Kidney glomerular epithelial cell (primary cell): ENCODE measurements around the gene OSM.

ENCODE experiments used
- DNase-seq: peaks from one replicate; lab custom pipeline; 2025; lab: John Stamatoyannopoulos, UW

OSM gene

DNA sequence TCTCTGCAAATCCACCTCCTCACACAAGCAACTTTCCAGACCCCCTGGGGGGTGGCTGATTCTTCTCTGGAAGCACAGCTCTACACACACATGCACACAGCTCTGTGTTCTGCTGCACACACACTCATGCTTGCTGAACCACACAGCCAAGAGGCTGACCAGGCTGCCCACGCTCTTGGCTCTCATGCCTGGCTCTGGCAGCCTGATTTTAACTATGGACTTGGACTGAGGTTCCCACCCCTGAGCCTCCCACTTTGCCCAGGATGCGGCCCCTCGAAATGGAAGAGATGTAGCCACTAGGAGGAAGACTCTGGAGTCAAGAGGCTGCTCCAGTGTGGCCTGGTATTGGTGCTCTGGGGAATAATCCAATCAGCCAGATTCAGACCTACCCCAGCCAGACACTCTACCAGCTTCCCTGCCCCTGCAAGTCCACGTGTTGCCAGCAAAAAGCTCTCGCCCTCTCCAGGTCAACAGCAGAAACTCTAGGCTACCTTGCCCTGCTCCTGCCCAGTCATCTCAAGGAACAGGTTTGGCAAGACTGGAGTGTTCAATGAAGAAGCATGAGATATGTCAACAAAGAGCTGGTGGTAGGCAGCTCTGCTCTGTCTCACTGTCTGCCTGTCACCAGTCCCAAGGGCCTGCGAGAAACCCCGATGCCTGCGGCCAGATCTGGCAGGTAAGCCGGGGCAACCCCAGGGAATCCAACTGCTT lies 31.5 kb upstream of the OSM start:
- DNase-seq: no peak

DNA sequence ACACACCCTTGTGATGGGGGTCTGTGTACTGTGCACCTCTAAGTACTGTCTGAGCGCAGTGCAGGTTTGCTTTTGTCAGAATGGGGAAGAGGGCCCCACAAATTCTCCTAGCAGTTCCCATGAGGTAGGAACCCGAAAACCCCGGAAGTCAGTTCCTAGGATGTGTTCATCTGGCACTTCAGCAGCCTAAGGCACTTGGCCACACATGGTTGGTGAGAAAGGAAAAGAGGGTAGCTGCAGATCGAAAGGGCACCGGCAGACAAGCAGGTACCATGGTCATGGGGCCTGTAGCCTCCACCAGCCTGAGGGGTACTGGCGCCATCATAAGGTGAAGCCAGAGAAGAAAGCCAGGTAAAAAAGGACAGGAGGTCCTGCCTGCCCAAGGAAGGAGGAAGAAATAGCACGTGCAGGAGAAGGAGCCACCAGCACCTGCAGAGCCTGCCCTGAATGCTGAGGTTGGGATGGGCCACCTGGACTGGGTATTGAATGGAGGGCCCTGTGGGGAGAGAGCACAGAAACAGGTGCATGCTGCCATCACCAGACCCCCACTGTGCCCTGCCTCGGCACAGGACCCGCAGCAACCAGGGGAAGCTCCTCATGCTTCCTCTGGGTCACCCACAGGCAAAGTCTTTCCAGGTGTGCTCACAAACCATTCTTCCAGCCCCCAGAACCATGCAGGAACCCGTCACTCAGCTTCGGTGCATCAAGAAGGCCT lies 30.8 kb upstream of the OSM start:
- DNase-seq: no peak

DNA sequence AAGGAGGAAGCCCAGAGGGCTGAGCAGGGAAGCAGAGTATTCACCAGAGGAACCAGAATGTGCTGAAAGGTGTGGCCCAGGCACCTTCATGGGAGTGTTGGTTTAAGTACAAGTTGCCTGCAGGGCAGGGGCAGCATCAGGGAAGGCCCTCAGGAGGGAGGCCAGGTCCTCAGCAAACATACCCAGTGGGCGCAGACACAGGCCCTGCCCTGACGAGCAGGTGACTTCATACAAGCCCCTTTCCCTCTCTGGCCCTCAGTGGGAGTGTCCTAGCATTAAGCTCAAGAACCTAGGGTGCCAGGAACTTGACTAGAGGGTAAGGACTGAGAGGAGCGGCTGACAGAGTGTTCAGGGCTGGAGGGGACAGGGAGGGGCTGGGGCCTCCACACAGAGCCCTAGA lies 30.2 kb upstream of the OSM start:
- no peak for DNase-seq

DNA sequence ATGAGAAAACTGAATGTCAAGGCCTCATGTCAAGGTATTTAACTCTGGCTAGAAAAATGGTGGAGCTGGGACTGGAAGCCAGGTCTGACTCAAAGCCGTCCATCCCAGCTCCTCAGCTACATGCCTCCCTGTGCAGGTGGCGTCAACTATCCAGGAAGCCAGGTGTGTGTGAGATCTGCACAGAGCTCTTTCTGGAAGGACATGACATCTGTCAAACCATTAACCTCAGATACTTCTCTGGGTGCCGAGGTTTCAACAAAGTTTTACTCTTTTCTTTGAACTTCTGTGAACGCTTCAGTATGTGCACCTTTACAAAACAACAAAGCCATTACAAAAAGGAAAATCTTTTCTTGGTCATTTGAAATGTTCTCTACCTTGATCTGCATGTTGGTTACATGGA lies 29.7 kb upstream of the OSM start:
- DNase-seq: no peak

DNA sequence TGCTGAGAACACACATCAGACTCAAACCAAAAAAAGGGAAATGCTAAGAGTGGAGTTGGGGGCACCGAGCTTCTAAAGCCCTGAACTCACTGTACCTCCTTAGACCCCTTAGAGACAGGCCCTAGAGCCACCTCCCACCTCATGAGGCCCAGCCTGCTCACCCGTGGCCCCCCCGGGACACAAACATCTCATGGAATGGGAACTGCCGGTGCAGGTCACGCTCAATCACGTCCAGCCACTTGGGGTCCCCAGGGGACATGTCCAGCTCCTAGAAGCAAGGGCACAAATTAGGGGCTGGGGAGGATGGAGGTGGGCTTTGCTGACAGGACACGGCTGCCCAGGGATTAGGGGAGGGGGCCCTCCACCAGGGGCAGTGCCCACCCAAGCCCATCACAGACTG lies 28.9 kb upstream of the OSM start:
- no peak for DNase-seq

DNA sequence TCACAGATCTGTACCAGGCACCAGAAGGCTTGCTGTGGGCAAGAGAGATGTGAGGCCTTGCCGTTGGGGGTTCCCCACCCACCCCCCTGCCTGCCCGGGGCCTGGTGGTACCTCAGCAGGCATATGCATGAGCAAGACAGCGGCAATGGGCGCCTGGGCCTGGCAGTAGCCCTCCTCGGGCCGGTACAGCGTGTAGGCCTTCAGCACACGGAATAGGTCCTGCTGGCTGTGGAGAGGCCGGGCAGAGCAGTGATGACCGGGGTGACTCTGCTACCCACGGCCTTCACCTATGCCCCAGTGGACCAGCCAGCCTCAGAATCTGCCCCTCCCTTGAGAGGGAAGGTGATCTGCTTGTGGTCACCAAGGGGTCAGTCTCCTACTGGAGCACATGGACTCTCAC lies 28.2 kb upstream of the OSM start:
- DNase-seq: no peak

DNA sequence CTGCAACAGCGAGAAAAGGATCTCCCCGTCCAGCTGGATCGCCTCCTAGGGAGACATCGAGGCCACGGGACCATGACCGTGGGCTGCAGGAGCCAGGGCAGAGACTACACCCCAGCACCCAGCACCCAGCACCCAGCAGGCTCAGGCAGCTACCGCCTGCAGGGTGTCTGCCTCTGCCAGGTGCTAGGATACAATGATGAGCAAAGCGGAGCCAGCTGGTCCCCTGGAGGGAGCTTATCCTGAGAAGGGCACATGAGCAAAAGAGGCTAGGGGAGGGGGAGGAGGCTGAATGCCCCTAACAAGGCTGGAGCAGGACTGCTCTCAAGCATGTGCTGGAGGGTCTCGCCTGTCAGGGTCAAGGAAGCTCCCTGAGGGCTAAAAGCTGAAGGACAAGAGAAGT lies 27.4 kb upstream of the OSM start:
- DNase-seq: no peak

DNA sequence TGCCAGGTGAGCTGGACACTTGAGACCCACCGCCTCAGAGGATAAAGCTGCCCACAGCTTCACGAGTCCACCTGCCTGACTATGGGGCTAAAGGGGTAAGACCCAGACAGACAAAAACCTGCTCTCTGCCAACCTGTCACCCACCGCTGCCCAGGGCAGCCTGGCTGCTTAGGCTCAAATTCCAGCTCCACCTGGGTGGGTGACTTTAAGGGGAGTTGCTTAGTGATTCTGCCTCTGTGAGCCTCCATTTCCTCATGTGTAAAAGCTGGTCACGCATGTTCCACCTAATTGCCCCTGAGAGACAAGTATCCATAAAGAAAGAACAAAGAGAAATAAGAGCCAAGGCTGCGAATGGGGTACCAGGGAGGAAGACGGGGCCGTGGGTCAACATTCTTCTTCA lies 26.4 kb upstream of the OSM start:
- DNase-seq: no peak

DNA sequence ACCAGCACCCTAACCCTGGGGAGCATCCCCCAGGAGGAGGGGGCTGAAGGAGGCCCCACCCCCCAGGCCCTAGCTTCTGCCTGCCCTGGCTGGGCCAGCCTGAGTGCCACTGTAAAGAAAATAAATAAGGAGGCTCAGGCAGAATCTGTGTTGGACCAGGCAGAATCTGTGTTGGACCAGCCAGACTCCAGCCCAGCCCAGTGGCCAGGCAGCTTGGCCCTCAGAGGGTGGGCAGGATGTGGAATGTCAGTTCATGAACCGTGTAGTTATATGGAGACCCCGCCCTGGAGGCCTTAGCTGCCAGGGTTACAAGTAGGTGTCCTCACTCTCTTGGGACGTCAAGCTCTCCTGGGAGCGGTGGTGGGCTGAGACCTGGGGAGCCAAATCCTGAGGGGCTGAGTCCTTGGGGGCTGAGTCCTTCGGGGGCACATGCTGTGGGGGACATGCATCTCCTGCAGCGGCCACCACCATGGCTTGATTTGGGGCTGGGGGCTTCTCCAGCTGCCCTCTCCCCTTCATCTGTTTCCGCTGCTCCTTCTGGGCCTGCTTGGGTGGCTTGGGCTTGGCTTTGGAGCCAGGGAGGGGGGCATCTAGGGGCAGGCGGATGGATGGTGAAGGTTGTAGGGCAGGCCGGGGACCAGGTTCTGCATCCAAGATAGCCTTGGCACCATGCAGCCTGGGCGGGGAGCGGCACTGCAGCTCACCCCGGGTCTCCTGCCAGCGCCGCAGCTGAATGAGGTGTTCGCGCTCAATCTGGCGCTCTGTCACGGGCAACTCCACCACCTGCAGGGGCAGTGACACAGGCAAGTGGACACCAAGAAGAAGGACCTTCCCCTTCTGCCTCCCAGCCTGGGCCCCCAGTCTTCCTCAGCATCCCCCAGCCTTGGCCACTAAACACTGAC lies 25.7 kb upstream of the OSM start:
- no peak for DNase-seq

DNA sequence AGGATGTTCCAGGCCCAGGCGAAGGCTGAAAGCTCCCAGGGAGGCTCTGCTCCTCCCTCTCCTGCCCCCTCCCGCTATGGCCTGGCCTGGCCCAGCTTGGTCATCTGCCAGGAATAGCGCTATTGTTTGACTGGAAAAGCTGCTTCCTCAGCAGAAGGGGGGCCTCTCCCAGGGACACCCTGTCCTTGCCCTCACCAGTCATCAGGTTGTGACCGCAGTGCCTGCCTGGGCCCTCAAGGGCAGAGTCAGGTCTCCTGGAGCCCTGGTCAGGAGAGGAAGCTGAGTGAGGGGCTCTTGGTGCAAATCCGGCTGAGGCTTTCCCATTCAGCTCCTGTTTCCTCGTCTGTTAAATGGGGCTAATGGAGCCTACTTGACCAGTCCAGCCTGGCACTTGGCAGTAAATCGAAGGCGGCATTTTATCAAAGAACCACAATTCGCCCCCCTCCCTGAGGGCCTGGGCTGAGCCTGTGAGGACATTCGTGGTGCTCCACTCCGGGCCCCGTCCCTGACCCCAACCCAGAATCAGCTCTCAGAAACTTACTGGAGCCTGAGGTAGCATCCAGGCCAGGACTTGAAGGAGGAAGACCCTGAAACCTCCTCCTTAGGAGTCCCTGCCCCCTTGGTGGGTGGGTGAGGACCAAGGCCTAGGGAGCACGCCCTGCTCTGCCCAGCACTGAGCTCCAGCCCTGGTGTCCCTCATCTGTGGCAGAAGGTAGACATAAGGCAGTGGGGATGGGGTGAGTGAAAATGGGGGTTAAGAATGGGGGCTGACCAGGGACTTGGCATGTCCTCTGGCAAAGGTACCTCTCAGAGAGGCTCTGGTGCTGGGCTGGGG lies 24.6 kb upstream of the OSM start:
- DNase-seq: peak; percentile 68

DNA sequence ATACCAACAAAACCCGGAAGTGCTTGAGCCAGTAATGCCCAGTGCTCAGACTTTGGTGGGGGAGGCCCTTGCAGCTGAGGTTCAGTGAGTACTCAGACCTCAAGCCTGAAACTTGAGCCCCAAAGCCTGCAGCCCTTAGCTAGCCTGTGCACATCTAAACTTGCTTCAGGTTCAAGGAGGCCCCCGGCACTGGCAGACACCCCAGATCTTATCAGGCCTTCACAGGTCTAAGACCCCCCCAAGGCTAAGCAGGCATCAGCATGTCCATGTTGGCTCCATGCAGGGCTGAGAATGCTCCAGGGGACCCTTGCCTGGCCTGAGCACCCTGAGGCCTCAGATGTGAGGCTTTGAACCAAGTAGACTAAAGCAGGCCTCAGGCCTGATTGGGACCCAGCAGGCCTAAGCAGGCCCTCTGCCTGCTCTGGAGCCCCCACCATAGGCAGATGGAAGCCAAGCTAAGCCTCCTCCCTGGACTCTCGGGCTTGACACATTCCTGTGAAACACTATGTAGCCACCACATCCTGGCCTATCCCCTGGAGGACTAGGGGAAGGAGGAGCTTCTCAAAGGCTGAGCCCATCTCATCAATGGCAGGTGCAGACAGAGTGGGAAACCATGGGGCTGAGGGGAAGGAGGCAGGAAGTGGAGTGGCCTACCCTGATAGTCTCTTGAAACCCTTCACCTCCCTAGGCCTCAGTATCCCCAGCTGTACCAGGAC lies 23.8 kb upstream of the OSM start:
- peak; percentile 68 for DNase-seq

DNA sequence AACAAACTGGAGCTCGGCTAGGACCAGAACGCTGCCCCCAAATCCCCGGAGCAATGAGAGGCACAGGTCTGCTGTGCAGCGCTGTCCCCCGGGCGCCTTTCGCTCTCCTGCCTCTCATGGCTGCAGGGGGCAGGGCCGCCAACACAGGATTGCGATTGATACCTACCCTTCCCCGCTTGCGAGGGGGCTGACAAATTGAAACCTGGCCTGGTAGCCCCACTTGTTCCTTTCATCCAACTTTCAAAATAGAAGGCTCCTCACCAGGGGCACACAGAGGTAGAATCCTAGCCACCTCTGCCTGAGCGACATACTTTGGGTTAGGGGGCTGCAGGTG lies 23.3 kb upstream of the OSM start:
- DNase-seq: no peak

DNA sequence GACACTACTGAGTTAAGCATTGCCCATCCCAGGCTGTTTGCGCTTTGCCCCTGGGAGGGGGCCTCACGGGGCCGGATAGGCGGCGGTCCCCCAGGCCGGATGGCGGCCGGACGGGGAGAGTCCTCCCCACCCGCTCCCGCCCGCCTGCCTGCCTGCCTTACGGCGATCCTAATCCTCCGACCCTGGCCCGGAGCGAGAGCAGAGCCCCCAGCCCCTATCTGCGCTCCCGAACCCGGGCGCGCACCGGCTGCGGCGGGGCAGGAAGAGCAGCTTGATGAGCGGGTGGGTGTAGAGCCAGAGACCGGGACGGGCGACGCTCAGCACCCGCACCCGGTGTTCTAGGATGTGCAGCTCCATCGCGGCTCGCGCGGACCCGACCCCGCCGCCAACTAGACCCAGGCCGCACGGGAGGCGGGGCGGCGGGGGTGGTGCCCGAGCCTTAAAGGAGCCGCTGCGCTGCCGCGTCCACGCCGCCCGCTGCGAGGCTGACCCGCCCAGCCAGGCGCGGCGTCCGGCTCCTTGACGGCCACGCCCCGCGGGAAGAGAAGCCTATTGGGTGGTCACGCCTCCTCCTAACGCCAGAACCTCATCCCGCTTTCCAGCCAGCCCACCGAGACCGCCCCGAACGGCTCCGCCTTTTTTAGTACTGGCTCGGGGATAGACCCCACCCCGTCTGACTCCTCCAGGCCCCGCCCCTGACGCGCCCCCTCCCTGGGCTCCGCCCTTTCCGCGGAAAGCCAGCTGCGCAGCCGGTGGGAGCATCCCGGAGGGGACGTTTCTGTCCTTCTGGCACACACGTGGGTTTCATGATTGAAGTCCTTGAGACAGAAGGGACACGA lies 22.7 kb upstream of the OSM start, which contains the start of gene CASTOR1:
Gene CASTOR1 (minus strand): TSS at position 365 of the 839 bp plus-strand sequence. CDS start 8 bp downstream, at position 357.
- DNase-seq: peak; percentile 96

DNA sequence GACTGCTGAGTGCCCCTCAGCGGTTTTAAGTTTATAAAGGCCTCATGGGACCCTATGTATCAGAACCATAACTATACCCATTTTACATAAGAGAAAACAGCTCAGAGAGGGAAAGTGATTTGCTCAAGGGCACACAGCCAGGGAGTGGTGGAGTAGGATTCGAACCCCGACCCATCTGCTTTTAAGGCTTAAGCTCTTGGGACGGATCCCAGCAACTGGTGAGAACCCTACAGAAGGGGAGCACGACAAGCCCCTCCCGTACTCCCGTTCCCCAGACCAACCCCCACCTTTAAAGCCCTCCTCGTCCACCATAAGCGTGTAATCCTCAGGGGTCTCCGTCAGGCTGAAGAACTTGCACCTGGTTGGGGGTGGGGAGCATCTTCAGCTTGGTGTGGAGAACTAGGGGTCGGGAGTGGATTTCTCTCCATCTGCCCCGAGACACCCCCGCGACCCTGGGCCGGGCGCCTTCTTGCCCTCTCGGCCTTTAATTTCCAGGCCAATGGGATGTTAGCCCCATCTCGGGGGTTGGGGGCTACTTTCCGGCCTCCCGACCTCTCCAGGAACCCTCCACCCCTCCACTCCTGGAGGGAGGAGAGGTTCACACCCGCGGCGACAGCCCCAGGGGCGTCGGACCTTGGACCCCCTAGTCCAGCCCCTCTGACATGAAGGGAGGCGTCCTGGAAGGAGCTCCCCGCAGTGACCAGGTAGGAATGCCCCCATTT lies 21.9 kb upstream of the OSM start:
- DNase-seq: no peak

DNA sequence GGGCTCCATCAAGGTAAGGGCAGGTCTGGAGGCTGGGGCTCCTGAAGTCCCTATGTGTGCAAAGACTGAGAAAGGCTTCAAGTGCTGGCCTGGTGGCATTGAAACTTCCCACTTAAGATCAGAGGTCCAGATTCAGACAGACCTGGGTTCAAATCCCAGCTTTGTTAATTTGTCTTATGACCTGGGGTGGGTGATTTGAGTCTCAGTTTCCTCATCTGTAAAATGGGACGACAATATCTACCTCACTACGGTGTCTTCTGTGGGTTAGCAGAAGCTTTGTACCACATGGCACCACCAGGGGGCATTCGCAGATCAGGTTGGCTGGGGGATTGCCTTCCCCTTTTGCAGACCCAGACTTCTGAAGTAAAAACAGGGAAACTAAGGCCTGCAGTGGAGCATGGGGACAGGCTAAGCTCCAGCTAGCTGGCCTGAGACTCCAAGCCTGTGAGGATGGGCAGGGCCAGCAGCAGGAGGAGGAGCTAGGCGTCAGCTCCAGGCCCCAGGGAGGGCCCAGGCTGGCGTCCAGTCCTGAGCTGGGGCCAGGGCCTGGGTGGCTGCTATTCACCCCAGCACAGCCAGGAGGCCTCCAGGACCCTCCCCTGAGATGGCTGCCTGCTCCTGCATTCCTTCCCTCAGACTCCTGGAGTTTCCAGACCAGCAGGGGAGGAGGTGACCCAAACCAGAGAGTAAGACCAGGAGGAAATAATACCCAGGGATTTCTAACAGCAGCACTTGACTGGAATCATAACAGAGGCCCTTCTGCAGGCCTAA lies 21.2 kb upstream of the OSM start:
- peak; percentile 80 for DNase-seq

DNA sequence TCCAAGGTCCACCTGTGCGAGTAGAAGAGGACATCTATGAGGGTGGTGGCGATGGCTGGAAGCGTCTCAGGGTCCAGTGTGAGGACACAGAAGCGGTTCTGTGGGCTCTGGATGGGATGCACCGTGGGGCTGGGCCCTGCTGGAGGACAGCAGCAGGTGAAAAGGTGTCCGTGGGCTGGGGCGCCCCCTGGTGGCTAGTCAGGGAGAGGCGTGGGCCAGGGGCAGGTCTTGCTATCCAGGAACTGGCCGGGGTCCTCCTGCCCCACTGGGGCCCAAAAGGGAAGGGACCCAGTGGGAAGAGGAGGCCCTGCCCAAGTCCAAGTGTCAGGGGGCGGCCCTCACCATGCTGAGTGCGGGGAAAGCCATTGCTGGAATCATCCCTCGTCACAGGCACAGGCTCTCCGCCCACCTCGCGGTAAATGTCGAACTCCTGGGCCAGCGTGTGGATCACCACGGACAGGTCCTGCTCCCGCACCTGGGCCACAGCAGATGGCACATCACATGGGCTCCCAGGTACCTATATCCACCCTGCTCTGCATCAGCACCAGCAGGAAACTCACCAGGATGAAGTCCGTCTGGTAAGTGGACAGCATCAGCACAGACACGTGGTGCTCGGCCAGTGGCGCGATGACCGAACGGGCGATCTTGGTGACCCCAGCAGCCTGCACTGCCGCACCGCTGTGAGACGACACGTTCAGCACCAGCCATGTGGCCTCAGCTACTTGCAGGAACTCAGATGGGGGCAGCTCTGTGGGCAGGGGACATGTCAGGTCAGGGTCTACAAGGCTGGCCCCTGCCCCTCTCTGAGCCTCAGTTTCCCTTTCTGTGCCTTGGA lies 20.4 kb upstream of the OSM start:
- peak; percentile 34 for DNase-seq

DNA sequence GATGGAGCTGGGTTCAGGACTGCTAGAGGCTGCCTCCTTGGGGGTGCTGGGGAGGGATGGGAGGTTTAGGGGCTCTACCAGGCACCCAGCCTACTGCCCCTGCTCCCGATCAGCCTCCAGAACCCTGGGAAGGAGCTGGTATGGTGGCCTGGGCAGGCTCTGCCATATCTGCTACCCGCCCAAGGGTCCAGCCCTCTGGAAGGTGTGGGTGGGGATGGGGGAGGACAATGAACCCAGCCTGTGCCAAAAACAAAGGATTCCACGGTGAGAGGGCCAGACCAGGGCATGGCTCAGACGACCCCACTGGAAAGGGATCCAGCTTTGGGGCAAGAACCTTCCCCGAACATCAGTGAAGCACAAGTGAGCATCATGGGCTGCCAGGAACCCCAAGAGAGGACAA lies 19.7 kb upstream of the OSM start:
- no peak for DNase-seq

DNA sequence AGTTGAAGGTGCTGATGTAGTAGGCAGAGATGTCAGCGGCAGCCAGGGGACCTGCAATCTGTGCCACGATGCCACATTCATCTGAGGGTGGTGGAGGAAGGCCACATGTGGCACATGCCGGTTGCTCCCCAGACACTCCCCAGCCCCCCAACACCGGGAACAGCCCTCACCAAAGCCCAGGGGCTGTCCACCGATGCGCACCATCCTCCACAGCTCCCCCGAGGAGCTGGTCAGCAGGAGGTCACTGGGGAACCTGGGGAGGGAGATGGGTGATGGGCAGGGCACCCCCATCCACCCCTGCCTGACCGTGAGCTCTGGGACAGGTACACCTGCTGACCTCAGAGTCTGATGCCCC lies 19.2 kb upstream of the OSM start:
- no peak for DNase-seq
